ENCODE results near the gene NKX1-2. TPM values are rescaled to one million over a fixed set of nuclear protein-coding genes. Genes with fewer than 3 reads are reported as not detected.

NKX1-2 gene
- total and polyA plus RNA-seq, 4 donors, result 0.02 to 0.06 TPM; not detected in 2

DNA sequence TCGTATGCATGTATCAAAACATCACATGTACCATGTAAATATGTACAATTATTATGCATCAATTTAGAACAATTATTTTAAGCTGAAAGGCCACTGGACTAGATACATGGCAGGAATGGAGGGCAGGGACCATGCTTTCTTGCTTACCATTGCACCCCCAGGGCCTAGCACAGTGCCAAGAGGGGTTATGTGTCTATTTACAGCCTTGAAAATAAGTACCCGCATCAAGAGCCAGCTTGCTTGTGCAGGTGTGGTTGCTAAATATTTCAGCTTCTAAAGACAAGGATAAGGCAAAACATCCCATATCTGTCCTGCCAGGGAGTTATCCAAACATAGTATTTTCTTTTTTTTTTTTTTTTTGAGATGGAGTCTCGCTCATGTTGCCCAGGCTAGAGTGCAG lies 16.4 kb downstream of the NKX1-2 start:
- DNase-seq, result no peak
- Histone ChIP-seq H3K36me3 (ENCODE audit: control insufficient read depth in 4 of 4, insufficient read depth in 4 of 4, low read length in 4 of 4) (no peaks in the 10 kb centered on the region), H3K27ac (ENCODE audit: low read depth in 1 of 2, low read length in 1 of 2) (no peak overlapping the region), H3K27me3 (ENCODE audit: control insufficient read depth in 3 of 3, insufficient read depth in 3 of 3, low read length in 2 of 3) (peaks cover 0 to 6% (median 0%) of the 10 kb centered on the region in 3 donors), H3K9me3 (ENCODE audit: control insufficient read depth in 4 of 4, insufficient read depth in 3 of 4, low read length in 3 of 4) (no peaks in the 10 kb centered on the region), H3K4me3 (no peak overlapping the region), H3K9ac (ENCODE audit: insufficient read depth in 1 of 2, low read length in 2 of 2) (no peak overlapping the region), H3K4me1 (ENCODE audit: control insufficient read depth in 5 of 5, insufficient read depth in 5 of 5, low read length in 5 of 5) (no peaks in the 10 kb centered on the region)
- WGBS, 2 donors, result 82 to 95% methylated on average over 3 of the region's 3 CpGs
- no peak for ATAC-seq (ENCODE audit: insufficient read depth, low FRiP score)
- TF ChIP-seq, protein P1, sequence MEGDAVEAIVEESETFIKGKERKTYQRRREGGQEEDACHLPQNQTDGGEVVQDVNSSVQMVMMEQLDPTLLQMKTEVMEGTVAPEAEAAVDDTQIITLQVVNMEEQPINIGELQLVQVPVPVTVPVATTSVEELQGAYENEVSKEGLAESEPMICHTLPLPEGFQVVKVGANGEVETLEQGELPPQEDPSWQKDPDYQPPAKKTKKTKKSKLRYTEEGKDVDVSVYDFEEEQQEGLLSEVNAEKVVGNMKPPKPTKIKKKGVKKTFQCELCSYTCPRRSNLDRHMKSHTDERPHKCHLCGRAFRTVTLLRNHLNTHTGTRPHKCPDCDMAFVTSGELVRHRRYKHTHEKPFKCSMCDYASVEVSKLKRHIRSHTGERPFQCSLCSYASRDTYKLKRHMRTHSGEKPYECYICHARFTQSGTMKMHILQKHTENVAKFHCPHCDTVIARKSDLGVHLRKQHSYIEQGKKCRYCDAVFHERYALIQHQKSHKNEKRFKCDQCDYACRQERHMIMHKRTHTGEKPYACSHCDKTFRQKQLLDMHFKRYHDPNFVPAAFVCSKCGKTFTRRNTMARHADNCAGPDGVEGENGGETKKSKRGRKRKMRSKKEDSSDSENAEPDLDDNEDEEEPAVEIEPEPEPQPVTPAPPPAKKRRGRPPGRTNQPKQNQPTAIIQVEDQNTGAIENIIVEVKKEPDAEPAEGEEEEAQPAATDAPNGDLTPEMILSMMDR (IDR thresholded peaks at IDR 0.05; ENCODE audit: control extremely low read depth, extremely low read depth), result no peak

DNA sequence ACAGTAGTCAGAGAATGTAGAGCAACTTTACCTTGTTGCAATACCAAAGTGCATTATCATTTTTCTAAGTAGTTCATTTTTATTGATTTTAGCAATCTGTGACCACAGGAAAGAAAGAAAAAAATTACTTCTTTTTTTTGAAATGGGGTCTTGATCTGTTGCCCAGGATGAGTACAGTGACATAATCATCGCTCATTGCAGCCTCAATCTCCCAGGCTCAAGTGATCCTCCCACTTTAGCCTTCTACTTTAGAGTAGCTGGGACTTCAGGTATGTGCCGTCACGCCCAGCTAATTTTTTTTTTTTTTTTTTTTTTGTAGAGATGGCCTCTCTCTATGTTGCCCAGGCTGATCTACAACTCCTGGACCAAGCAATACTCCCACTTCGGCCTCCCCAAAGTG lies 19.8 kb downstream of the NKX1-2 start:
- peaks cover 0 to 3% (median 2%) of the 10 kb centered on the region in 3 donors for H3K27me3 ChIP-seq (ENCODE audit: control insufficient read depth in 3 of 3, insufficient read depth in 3 of 3, low read length in 2 of 3)
- WGBS, 2 donors, result 80 to 90% methylated on average over 4 of the region's 4 CpGs

DNA sequence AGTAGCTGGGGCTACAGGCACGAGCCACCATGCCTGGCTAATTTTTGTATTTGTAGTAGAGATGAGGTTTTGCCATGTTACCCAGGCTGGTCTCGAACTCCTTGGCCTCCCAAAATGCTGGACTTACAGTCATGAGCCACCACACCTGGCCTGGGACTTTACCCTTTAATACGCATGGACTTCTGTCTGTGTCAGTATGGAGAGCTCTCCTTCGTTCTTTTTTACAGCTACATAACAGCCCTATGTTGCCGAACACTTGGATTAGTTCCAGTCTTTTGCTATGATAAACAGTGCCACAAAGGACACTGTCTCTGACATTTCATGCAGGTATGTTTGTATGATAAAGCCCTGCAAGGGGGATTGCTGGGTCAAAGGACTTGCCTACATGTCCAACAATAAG lies 20.3 kb downstream of the NKX1-2 start:
- Histone ChIP-seq H3K36me3 (ENCODE audit: control insufficient read depth in 4 of 4, insufficient read depth in 4 of 4, low read length in 4 of 4) (no peaks in the 10 kb centered on the region), H3K4me3 (no peak overlapping the region), H3K4me1 (ENCODE audit: control insufficient read depth in 5 of 5, insufficient read depth in 5 of 5, low read length in 5 of 5) (peaks cover 0 to 1% (median 0%) of the 10 kb centered on the region in 5 donors), H3K9ac (ENCODE audit: insufficient read depth in 1 of 2, low read length in 2 of 2) (no peak overlapping the region), H3K9me3 (ENCODE audit: control insufficient read depth in 4 of 4, insufficient read depth in 3 of 4, low read length in 3 of 4) (peaks cover 0 to 2% (median 0%) of the 10 kb centered on the region in 4 donors), H3K27me3 (ENCODE audit: control insufficient read depth in 3 of 3, insufficient read depth in 3 of 3, low read length in 2 of 3) (peaks cover 0 to 3% (median 2%) of the 10 kb centered on the region in 3 donors), H3K27ac (ENCODE audit: low read depth in 1 of 2, low read length in 1 of 2) (no peak overlapping the region)
- TF ChIP-seq, protein P1 (IDR thresholded peaks at IDR 0.05; ENCODE audit: control extremely low read depth, extremely low read depth), result no peak
- WGBS, 2 donors, result 66 to 78% methylated on average over 5 of the region's 5 CpGs
- ATAC-seq (ENCODE audit: insufficient read depth, low FRiP score) (no peak), DNase-seq (no peak)

More for the DNA sequence above, 19.8 kb downstream of the NKX1-2 start:
- DNase-seq (no peak), ATAC-seq (ENCODE audit: insufficient read depth, low FRiP score) (no peak)
- H3K9me3 ChIP-seq (ENCODE audit: control insufficient read depth in 4 of 4, insufficient read depth in 3 of 4, low read length in 3 of 4), result peaks cover 0 to 2% (median 0%) of the 10 kb centered on the region in 4 donors
- TF ChIP-seq, protein P1 (IDR thresholded peaks at IDR 0.05; ENCODE audit: control extremely low read depth, extremely low read depth), result no peak
- H3K9ac ChIP-seq (ENCODE audit: insufficient read depth in 1 of 2, low read length in 2 of 2), result no peak overlapping the region
- H3K4me3 ChIP-seq, result no peak overlapping the region
- H3K36me3 ChIP-seq (ENCODE audit: control insufficient read depth in 4 of 4, insufficient read depth in 4 of 4, low read length in 4 of 4), result no peaks in the 10 kb centered on the region
- peaks cover 0 to 1% (median 0%) of the 10 kb centered on the region in 5 donors for H3K4me1 ChIP-seq (ENCODE audit: control insufficient read depth in 5 of 5, insufficient read depth in 5 of 5, low read length in 5 of 5)
- no peak overlapping the region for H3K27ac ChIP-seq (ENCODE audit: low read depth in 1 of 2, low read length in 1 of 2)
